Measurements from ENCODE around the gene HEXD.
"Not testable (repeated sequence)": the region's sequence is repeated elsewhere in the genome, so short reads cannot be mapped to it uniquely, and the experiment has no call there.

The HEXD gene

DNA sequence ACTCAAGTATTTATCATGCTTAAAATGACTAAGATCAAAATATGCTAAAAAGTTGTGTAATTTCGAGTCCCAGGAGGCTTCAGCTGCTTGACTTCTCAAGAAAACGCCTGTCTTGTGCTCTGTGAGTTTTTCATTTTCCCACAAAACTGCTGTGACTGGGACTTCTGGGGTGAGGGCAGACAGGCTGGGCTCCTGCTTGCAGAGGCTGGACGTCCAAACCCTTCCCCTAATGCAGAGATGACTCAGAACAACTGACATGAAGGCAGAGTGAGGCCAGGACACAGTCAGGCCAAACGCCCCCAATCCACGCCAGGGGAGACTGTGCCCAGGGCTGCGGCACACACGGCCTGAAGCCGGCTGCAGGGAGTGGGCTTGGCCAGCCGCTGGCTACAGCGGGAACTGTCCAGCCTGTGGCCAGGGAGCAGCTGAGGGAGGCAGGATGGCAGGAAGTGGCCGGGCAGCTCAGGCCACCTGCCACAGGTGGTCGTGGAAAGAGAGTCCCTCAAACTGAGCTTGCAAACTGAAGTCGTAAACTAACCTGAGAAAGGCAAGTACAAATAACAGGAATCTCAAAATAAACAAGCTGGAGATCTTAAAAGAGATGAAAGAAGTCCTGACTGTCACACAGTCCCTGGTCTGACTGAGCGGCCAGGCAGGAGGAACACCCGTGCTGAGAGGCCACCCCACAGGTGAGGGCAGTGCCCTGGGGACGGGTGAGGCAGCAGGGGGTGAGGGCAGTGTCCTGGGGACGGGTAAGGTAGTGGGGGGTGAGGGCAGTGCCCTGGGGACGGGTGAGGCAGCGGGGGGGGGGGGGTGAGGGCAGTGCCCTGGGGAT is 21.3 kb upstream of the HEXD start:
- DNase-seq (ENCODE audit: low read depth), result peak; percentile 77

DNA sequence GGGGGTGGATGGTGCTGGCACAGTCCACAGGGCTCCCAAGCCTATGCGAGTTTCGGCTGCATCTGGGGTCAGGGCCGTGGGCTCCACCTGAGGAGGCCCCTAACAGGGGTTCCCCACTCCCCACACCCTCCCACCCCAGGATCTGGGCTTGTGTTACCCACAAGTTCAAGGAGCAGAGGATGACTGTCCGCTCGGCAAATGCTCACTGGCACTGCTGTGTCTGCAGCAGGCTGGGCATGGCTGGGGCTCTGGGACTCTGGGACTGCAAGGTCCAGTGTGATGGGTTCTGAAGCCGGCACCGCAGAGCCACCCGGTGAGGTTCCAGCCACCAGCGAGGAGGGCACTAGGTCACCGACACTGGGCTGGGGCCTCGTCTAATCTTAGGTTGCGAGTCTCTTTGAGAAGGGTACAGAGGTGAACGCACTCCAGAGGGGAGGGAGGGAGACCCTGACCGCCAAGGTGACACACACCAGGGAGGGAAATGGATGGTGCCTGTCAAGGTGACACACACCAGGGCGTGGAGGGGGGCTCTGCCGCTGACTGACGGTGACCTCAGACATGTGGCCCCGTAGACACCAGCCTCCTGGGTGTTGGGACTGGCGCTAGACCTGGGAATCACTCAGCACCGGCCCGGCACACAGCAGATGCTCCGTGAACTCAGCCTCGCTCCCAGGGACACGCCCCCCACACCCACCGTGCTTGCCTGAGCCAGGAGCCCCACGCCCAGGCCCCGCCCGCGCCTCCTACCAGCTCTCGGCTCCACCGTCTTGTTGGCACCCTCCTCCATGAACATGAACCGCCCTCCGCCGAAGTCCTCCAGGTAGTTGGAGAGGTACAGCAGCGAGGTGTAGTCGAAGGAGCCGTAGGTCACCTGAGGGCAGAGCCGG is 20.5 kb upstream of the HEXD start:
- DNase-seq (ENCODE audit: low read depth), result no peak

GRCh38 chr17:82399041-82399441 is 19.1 kb upstream of the HEXD start:
- DNase-seq (ENCODE audit: low read depth), result no peak

DNA sequence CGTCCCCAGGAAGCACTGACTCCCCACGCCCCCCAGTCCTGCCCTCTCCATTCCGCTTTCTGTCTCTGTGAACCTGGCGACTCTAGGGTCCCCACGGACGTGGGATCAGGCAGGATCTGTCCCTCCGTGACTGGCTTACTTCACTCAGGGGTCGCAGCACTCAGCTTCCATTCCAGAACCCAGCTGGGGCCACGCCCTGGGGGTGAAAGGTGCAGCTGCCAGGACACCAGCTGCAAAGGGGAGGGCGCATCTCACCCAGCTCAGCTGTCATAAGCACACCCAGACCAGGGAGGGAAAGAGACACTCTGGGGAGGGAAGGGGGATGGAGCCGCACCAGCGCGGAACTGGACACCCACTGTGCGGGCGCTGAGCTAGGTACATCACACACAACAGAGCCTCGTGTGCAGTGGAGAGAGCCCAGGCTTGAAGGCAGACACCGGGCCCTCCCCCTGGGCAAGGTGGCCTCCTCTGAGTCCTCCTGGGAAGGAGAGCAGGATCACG is 18.5 kb upstream of the HEXD start:
- DNase-seq (ENCODE audit: low read depth), result no peak

DNA sequence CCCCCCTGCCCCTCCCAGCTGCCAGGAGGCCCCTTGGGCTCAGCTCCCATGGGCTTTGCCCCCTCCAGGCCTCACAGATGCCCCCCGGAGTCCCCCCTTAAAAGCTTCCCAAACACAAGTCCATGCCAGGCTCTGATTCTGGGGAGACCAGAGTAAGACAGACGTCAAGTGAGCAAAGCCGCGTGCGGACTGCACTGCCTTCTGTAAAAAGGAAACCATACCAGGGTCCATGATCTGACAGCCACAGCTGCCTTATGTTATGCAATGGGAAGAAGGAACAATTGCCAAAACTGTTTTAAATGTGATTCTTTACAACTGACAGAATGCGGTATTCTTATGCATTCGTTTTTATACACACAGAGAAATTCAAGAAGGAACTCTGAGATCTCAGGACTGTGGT is 17.9 kb upstream of the HEXD start:
- DNase-seq (ENCODE audit: low read depth), result no peak

DNA sequence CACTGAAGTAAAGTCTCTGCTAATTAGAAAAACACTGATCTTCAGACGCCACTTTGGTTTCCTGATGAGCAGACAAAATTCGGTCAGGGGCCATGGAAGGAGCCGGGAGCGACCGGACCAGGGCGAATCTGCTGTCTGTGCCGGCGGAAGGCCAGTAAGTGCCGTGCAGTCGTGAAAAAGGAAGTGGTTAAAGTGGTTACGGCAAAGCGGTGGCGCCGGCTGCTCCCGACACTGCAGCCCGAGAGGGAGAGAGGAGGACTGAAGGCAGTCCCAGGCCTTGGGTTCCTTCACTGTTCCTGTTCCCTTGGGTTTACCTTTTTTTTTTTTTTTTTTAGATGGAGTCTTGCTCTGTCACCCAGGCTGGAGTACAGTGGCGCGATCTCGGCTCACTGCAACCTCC is 17.3 kb upstream of the HEXD start:
- no peak for DNase-seq (ENCODE audit: low read depth)

DNA sequence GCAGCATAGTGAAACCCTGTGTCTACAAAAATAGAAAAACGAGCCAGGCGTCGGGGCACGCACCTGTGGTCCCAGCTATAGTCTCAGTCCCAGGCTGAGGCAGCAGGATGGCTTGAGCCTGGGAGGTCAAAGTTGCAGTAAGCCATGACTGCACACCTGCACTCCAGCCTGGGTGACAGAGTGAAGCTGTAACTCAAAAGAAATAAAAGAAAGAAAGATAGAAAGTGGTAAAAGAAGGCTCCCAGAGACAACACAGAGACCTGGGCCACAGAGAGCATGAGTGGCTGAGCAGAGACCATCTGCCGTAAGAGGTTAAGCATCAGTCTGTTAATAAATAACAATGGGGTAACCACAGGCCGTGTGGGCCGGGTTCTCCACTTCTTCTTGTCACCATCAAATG is 15.3 kb upstream of the HEXD start:
- DNase-seq (ENCODE audit: low read depth), result no peak

- no peak for DNase-seq (ENCODE audit: low read depth)
Observed at GRCh38 chr17:82403662-82404660, 14.2 kb upstream of the HEXD start.

DNA sequence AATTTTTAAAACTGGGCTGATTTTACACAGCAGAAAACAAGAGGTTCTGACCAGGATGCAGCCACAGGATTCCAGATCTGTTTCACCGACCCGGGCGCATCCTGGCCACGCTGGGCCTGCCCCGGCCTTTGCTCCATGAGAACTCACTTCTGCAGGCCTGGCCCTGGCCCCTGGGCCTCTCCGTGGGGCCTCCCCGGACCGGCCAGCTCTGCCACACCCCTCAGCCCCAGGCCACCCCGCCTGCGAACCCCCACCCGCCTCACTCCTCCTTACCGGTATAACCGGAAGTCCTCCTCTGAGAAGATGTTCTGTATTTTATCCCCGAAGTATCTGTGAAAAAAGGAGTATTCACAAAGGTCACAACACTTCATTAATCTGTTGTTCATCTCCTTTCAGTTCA is 13.1 kb upstream of the HEXD start:
- no peak for DNase-seq (ENCODE audit: low read depth)

- DNase-seq (ENCODE audit: low read depth), result no peak
Observed at GRCh38 chr17:82406131-82406671, 11.9 kb upstream of the HEXD start.

DNA sequence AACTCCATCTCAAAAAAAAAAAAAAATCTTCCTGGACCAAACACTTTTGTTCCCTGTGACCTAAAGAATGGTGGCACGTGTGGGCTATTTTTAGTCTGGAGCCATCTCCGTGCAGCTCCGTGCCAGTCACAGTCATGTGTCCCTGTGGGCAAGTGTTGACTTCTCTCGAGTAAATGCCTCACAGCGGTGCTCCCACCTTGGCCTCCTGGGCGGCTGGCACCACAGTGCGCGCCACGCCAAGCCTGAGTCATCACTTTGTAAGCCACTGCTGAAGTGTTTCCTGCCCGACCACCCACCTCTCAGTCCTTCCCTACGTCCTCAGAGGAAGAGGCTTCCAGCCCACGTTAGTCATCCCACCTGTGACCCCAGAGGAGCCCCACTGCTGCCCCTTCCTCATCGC is 10.9 kb upstream of the HEXD start:
- peak; percentile 45 for DNase-seq (ENCODE audit: low read depth)

DNA sequence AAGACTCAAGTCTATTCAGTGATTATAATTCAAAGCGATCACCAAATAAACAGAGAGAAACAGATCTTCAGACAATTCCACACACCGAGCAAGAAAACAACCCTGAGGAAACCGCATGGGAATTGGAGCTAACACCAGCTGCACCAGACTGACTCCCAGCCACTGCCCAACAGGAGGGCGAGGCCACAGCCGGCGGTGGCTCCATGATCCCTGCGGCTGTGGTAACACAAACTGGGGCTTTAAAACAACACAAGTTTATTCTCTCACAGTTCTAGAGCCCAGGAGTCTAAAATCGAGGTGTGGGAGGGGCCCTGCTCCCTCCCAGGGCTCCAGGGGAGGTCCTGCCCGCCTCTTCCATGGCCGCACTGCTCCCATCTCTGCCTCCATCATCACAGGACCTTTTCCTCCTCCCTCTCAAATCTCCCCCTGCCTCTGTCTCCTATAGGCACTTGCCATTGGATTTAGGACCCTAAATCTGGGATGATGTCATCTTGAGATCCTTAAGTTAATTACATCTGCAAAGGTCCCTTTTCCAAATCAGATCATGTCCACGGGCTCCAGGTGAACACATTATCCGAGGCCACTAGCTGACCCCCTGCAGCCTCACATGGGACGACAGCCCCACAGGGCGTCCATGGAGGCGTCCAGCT is 9.7 kb upstream of the HEXD start:
- no peak for DNase-seq (ENCODE audit: low read depth)

- DNase-seq (ENCODE audit: low read depth), result no peak
Observed at GRCh38 chr17:82408938-82409318, 9.2 kb upstream of the HEXD start.

- no peak for DNase-seq (ENCODE audit: low read depth)
Observed at GRCh38 chr17:82410014-82410716, 8.0 kb upstream of the HEXD start.

DNA sequence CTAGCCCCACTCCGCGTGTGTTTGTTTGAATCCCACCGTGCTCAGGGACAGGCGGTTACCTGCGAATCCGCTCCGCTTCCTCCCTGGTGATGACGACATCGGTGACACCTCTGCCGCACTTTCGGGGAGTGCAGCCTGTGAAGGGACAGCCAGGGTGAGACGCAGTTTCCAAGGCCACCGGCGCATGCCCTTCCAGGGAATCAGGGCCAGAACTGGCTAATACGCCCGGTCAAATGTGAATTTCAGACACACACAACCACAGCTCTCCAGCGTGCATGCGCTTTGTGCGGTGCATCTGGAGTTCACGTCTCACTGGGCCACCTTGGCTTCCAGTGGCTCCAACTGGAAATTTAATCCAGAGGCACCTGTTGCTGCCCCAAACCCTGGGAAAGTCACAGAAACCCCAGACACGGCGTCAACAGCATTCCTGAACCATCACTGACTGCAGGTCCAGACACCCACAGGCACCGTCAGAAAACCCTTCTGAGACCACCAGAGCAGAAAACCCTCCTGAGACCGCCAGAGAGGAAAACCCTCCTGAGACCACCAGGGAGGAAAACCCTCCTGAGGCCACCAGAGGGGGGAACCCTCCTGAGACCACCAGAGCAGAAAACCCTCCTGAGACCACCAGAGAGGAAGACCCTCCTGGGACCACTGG is 6.6 kb upstream of the HEXD start:
- no peak for DNase-seq (ENCODE audit: low read depth)

DNA sequence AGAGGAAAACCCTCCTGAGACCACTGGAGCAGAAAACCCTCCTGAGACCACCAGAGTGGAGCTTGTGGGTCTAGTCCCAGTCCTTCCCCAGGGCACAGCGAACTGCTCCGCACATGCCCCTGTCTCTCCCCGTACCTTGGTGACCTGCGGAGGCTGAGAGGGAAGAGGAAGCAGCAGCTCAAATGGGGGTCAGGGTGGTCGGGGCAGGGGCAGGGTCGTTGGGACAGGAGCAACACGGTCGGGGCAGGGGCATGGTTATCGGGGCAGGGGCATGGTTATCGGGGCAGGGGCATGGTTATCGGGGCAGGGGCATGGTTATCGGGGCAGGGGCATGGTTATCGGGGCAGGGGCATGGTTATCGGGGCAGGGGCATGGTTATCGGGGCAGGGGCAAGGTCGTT is 6.1 kb upstream of the HEXD start:
- DNase-seq (ENCODE audit: low read depth), result not testable (repeated sequence)

GRCh38 chr17:82412535-82413520 is 5.3 kb upstream of the HEXD start:
- no peak for DNase-seq (ENCODE audit: low read depth)

DNA sequence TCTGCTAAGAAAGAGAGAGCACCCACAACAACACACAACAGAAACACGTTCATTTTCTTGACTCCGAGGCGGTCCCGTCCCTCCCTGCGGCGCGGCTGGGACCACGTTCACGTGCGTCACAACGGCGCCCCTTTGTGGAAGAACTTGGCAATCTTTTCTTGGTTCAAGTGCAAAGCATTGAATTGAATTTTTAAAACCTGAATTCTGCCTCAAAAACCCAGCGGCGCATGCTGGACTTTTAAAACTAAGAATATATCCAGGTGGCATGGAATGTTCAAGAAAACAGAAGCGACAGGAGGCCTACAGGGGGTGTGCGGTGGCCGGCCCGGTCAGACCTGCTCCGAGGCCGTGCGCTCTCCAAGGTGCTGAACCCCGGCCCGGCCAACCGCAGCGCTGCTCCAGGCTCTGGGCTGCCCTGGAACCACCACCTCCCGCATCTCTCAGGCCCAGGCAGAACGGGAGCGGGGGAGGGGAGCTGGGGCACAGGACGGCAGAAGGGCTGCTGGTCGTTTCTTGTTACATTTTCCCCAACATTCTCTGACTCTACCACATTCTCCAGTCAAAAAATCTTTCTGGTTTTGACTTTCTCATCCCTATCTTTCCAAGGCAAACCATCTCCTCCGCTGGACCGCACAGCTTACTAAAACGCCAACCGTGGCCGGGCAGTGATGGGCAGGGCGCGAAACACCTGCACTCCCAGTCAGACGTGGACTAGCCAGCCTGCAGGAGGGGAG is 3.4 kb upstream of the HEXD start:
- DNase-seq (ENCODE audit: low read depth), result peak; percentile 77

All from ELR (cell line).